IPS-20b (cell line): ENCODE results near the gene NUTM2F.

Source experiments
- H3K27ac ChIP-seq: one replicate; pipeline ENCODE4 v1.5.1; 2013; ENCODE audit warnings: low read length
- H3K27me3 ChIP-seq: 2 replicates; pipeline ENCODE4 v1.6.1; 2013; ENCODE audit warnings: mild to moderate bottlenecking, low read length, inconsistent platforms; ENCODE audit not compliant: insufficient read depth
- H3K36me3 ChIP-seq: 2 replicates; pipeline ENCODE4 v1.6.1; 2013; ENCODE audit warnings: low read depth, mild to moderate bottlenecking, inconsistent platforms, low read length, moderate library complexity; ENCODE audit not compliant: insufficient read depth
- H3K4me1 ChIP-seq: 2 replicates; pipeline ENCODE4 v1.6.1; 2013; ENCODE audit warnings: mild to moderate bottlenecking, control low read depth, inconsistent platforms, low read length, moderate library complexity; ENCODE audit not compliant: insufficient read depth
- H3K4me3 ChIP-seq: 2 replicates; pipeline ENCODE4 v1.5.1; 2013; ENCODE audit warnings: mild to moderate bottlenecking, low read length, inconsistent platforms
- H3K9ac ChIP-seq: 2 replicates; pipeline ENCODE4 v1.6.1; 2013; ENCODE audit warnings: low read depth, mild to moderate bottlenecking, inconsistent platforms, low read length, moderate library complexity
- H3K9me3 ChIP-seq: 2 replicates; pipeline ENCODE4 v1.6.1; 2013; ENCODE audit warnings: mild to moderate bottlenecking, low read depth, low read length, inconsistent platforms; ENCODE audit not compliant: insufficient read depth

The NUTM2F gene

DNA sequence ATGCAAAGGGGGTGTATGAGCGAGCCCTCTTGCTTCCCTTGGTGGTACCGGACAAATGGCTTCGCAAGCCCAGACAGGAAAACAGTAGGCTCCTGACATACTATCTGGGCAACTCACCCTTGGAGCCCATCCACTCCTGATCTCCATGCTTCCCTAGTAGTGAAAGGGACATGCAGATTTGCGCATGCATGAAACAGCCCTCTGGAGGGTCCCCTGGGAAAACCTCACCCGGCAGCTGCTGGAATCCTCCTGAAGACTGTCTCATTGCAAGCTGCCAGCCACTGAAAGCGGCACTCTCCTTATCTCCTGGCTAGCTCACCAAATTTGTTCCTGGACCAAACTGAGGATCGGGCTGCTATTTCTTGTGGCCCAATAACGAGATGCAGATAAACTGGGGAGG lies 59.2 kb downstream of the NUTM2F start:
- H3K4me1 ChIP-seq: no peaks in the 10 kb centered on the region
- H3K9ac ChIP-seq: no peak overlapping the region
- H3K9me3 ChIP-seq: peaks cover 39% of the 10 kb centered on the region
- no peaks in the 10 kb centered on the region for H3K27me3 ChIP-seq
- H3K36me3 ChIP-seq: peaks cover 7% of the 10 kb centered on the region; the same call in 1 of the 2 replicates
- no peak overlapping the region for H3K4me3 ChIP-seq
- H3K27ac ChIP-seq: no peak overlapping the region
